ENCODE data around the gene PACSIN2.
"Not testable (repeated sequence)": the region's sequence is repeated elsewhere in the genome, so short reads cannot be mapped to it uniquely, and the experiment has no call there.

The PACSIN2 gene

DNA sequence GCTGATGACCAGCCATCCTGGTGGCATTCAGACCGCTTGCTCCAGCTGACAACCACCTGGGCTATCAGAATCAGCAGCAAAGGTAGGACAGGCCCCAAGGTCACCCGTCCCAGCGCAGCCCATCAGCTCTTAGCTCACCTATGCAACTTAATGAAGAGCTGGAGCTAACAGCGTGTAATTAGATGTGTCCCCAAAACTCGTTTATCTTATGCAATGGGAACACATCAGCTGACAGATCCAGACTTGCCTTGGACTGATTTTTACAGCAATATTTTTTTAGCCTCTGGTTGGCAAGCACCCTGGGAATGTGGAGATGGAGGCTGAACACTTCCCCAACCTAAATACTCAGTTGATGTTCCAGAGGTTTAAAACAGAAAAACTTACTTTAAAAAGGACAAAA is 76.0 kb downstream of the PACSIN2 start:
- DNase-seq, result no peak
- Histone ChIP-seq H3K27ac (no peak overlapping the region), H3K27me3 (ENCODE audit: insufficient read depth, low read depth, severe bottlenecking) (no peaks in the 10 kb centered on the region), H3K9me3 (ENCODE audit: severe bottlenecking) (no peaks in the 10 kb centered on the region), H3K4me3 (ENCODE audit: low read depth, low read length) (no peak overlapping the region), H3K36me3 (no peaks in the 10 kb centered on the region)
- TF ChIP-seq, protein P1, sequence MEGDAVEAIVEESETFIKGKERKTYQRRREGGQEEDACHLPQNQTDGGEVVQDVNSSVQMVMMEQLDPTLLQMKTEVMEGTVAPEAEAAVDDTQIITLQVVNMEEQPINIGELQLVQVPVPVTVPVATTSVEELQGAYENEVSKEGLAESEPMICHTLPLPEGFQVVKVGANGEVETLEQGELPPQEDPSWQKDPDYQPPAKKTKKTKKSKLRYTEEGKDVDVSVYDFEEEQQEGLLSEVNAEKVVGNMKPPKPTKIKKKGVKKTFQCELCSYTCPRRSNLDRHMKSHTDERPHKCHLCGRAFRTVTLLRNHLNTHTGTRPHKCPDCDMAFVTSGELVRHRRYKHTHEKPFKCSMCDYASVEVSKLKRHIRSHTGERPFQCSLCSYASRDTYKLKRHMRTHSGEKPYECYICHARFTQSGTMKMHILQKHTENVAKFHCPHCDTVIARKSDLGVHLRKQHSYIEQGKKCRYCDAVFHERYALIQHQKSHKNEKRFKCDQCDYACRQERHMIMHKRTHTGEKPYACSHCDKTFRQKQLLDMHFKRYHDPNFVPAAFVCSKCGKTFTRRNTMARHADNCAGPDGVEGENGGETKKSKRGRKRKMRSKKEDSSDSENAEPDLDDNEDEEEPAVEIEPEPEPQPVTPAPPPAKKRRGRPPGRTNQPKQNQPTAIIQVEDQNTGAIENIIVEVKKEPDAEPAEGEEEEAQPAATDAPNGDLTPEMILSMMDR (IDR thresholded peaks at IDR 0.05; ENCODE audit: low read depth, low read length), result no peak

DNA sequence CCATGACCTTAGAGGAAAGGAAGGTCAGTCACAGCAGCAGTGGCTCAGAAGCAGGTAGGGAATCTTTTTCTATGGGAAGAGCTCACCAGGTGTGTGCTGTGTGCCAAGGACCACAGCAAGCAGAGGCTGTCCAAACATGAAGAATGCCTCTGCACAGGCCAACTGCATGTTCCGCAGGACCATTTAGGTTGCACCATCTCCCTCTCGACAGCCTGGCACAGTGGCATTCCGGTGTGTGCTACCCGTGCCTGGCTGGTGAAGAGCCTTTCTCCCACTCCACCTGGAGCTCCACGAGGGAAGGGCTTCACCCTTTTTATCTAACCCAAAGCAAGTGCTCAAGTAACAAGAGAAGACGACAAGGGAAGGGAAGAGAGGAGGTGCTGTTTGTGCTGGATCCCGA is 76.5 kb downstream of the PACSIN2 start:
- DNase-seq, result no peak
- no peaks in the 10 kb centered on the region for H3K27me3 ChIP-seq (ENCODE audit: insufficient read depth, low read depth, severe bottlenecking)
- TF ChIP-seq, protein P1 (IDR thresholded peaks at IDR 0.05; ENCODE audit: low read depth, low read length), result no peak

DNA sequence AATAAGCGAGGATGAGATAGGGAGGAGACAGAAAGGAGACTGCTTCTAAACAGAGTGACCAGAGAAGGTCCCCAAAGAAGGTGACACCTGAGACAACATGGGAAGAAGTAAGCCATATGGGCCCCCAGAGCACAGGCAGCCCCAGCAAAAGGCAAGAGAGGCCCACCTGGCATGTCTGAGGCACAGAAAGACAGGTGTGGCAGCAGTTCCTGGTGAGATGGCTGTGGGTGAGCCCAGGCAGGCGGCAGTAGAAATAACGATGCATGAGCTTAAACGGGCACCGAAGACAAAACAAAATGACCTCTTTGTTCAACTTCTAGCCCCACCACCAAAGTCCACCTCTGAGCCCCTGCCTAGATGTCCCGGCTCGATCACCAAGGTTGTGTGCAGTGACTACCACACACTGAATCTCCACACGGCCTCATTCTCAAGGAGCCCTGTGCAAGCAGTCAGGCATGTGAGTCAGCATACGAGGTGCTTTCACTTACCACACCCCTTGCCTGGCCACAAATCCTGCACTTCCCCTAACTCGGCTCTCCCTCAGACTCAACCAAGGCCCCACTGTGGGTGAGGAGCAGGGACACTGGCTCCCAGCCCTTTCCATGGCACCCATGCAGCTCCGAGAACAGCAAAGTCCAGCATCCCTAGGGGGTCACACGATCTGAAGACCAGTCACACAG is 77.6 kb downstream of the PACSIN2 start:
- TF ChIP-seq, protein P1 (IDR thresholded peaks at IDR 0.05; ENCODE audit: low read depth, low read length), result no peak
- Histone ChIP-seq H3K9me3 (ENCODE audit: severe bottlenecking) (no peaks in the 10 kb centered on the region), H3K4me3 (ENCODE audit: low read depth, low read length) (no peak overlapping the region), H3K27ac (no peak overlapping the region), H3K27me3 (ENCODE audit: insufficient read depth, low read depth, severe bottlenecking) (no peaks in the 10 kb centered on the region), H3K36me3 (no peaks in the 10 kb centered on the region)
- DNase-seq, result no peak

More for the DNA sequence above, 76.5 kb downstream of the PACSIN2 start:
- no peak overlapping the region for H3K4me3 ChIP-seq (ENCODE audit: low read depth, low read length)
- H3K27ac ChIP-seq, result no peak overlapping the region
- H3K9me3 ChIP-seq (ENCODE audit: severe bottlenecking), result no peaks in the 10 kb centered on the region
- H3K36me3 ChIP-seq, result no peaks in the 10 kb centered on the region

DNA sequence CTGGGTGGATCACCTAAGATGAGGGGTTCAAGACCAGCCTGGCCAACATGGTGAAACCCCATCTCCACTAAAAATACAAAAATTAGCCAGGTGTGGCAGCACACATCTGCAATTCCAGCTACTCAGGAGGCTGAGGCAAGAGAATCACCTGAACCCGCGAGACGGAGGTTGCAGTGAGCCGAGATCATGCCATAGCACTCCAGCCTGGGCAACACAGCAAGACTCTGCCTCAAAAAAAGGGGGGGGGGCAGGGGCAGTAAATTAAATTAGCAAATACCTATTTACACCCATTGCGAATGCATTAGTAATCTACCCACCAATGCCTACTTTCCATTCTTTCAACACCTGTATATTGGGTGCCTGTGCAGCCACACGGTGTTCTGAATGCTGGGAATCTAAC is 78.3 kb downstream of the PACSIN2 start:
- DNase-seq; H3K36me3 ChIP-seq; H3K4me3 ChIP-seq (ENCODE audit: low read depth, low read length); H3K27ac ChIP-seq; H3K27me3 ChIP-seq (ENCODE audit: insufficient read depth, low read depth, severe bottlenecking); H3K9me3 ChIP-seq (ENCODE audit: severe bottlenecking): not testable (repeated sequence)

DNA sequence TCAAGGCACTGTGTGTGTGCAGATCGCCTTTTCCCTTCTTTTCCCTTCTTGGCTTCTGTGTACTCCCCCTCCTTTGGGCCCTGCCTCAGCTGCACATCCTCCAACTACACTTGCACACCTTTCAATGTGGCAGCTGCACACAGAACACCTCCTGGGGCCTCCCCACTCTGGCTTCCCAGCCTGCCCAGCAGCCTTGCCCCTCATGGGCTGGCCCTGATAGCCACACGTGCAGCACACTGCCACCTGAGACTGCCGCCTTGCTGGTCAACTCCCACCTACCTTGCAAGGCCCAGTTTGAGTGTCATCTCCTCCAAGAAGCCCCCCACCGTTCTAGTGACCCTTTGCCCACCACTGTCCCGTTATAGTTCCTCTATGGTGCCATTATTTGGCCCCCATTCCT is 80.6 kb downstream of the PACSIN2 start:
- no peaks in the 10 kb centered on the region for H3K36me3 ChIP-seq
- DNase-seq, result no peak
- H3K27me3 ChIP-seq (ENCODE audit: insufficient read depth, low read depth, severe bottlenecking), result no peaks in the 10 kb centered on the region
- H3K9me3 ChIP-seq (ENCODE audit: severe bottlenecking), result no peaks in the 10 kb centered on the region
- no peak overlapping the region for H3K27ac ChIP-seq
- TF ChIP-seq, protein P1 (IDR thresholded peaks at IDR 0.05; ENCODE audit: low read depth, low read length), result no peak
- no peak overlapping the region for H3K4me3 ChIP-seq (ENCODE audit: low read depth, low read length)

DNA sequence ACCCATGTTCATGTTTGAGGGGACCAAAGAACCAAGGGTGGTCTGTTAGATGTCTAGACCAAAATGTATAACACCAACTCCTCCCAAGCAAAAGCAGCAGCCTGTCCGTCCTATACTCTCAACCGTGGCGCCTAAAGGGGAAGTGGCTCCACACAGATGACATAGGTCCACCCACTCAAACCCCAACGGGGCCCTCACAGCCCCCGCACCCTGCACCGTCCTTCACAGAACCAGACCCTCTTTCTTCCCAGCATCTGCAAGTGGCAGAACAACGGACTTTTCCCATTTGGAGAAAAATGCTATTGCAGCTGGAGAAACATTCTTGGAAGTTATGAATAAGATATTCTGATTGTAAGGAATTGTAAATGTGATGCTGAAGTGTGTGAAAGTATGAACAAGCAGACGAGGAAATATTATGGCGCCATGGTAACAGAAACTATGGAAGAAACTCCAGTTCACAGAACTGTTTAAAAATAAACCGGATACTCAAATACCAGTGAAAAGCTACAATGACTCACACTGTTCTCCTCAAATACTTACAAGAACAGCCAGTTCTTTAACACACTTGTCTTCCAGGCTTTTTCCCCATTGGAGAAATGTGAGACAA is 81.4 kb downstream of the PACSIN2 start:
- DNase-seq, result no peak
- H3K36me3 ChIP-seq, result no peaks in the 10 kb centered on the region
- H3K27me3 ChIP-seq (ENCODE audit: insufficient read depth, low read depth, severe bottlenecking), result no peaks in the 10 kb centered on the region
- H3K9me3 ChIP-seq (ENCODE audit: severe bottlenecking), result no peaks in the 10 kb centered on the region
- TF ChIP-seq, protein P1 (IDR thresholded peaks at IDR 0.05; ENCODE audit: low read depth, low read length), result no peak
- H3K4me3 ChIP-seq (ENCODE audit: low read depth, low read length), result no peak overlapping the region
- H3K27ac ChIP-seq, result no peak overlapping the region
